H9 (cell line): Measurements from ENCODE around the gene NEDD9. TPM values are rescaled to one million over a fixed set of nuclear protein-coding genes. Genes with fewer than 3 reads are reported as not detected.

Source experiments
- DNase-seq: peaks from one replicate; pipeline ENCODE4 v3.0.0-alpha.2; 2017
- H2AFZ ChIP-seq: one replicate; pipeline ENCODE4 v1.6.1; 2013; ENCODE audit warnings: mild to moderate bottlenecking, low read length, control low read depth, moderate library complexity
- H2AK5ac ChIP-seq: 2 replicates; pipeline ENCODE4 v1.6.1; 2013; ENCODE audit warnings: low read length, control low read depth, mixed read lengths; ENCODE audit not compliant: insufficient read length
- H2BK120ac ChIP-seq: one replicate; pipeline ENCODE4 v1.6.1; 2013; ENCODE audit warnings: low read depth, mild to moderate bottlenecking, low read length, control low read depth, inconsistent platforms; ENCODE audit not compliant: poor library complexity, severe bottlenecking
- H2BK12ac ChIP-seq: 2 replicates; pipeline ENCODE4 v1.6.1; 2013; ENCODE audit warnings: low read length, control low read depth, mixed read lengths, low read depth; ENCODE audit not compliant: insufficient read length
- H2BK15ac ChIP-seq: 2 replicates; pipeline ENCODE4 v1.6.1; 2013; ENCODE audit warnings: low read depth, low read length, control low read depth
- H2BK20ac ChIP-seq: one replicate; pipeline ENCODE4 v1.6.1; 2013; ENCODE audit warnings: low read depth, mild to moderate bottlenecking, low read length, control low read depth, inconsistent platforms; ENCODE audit not compliant: poor library complexity, severe bottlenecking
- H2BK5ac ChIP-seq: 2 replicates; pipeline ENCODE4 v1.6.1; 2013; ENCODE audit warnings: low read length, control low read depth, mixed read lengths; ENCODE audit not compliant: insufficient read length
- H3K14ac ChIP-seq: 2 replicates; pipeline ENCODE4 v1.6.1; 2013; ENCODE audit warnings: low read length, control low read depth; ENCODE audit not compliant: insufficient read depth
- H3K18ac ChIP-seq: 2 replicates; pipeline ENCODE4 v1.6.1; 2013; ENCODE audit warnings: low read depth, mild to moderate bottlenecking, mixed read lengths, low read length, control low read depth; ENCODE audit not compliant: insufficient read length
- H3K23ac ChIP-seq: 2 replicates; pipeline ENCODE4 v1.6.1; 2013; ENCODE audit warnings: low read length, control low read depth, mixed read lengths, low read depth; ENCODE audit not compliant: insufficient read length
- H3K23me2 ChIP-seq: 2 replicates; pipeline ENCODE4 v1.6.1; 2013; ENCODE audit warnings: low read depth, mild to moderate bottlenecking, mixed read lengths, low read length, control low read depth; ENCODE audit not compliant: insufficient read length, poor library complexity, severe bottlenecking
- H3K27ac ChIP-seq: 2 replicates; pipeline ENCODE4 v1.5.1; 2013; ENCODE audit warnings: low read length, control low read depth, mixed read lengths, low read depth; ENCODE audit not compliant: insufficient read length
- H3K27me3 ChIP-seq: 2 replicates; pipeline ENCODE4 v1.6.1; 2013; ENCODE audit warnings: low read length, control low read depth, inconsistent platforms; ENCODE audit not compliant: insufficient read depth
- H3K4ac ChIP-seq: 2 replicates; pipeline ENCODE4 v1.6.1; 2013; ENCODE audit warnings: low read depth, mild to moderate bottlenecking, control low read depth, inconsistent platforms, low read length, moderate library complexity
- H3K4me1 ChIP-seq: 2 replicates; pipeline ENCODE4 v1.6.1; 2013; ENCODE audit warnings: low read length, control low read depth, inconsistent platforms; ENCODE audit not compliant: insufficient read depth
- H3K4me2 ChIP-seq: 2 replicates; pipeline ENCODE4 v1.6.1; 2013; ENCODE audit warnings: low read length, control low read depth, mixed read lengths; ENCODE audit not compliant: insufficient read length, insufficient read depth
- H3K56ac ChIP-seq: 2 replicates; pipeline ENCODE4 v1.6.1; 2013; ENCODE audit warnings: low read depth, mild to moderate bottlenecking, mixed read lengths, low read length, control low read depth; ENCODE audit not compliant: insufficient read length
- H3K79me1 ChIP-seq: 2 replicates; pipeline ENCODE4 v1.6.1; 2013; ENCODE audit warnings: low read depth, mild to moderate bottlenecking, moderate library complexity, low read length, control low read depth, inconsistent platforms; ENCODE audit not compliant: insufficient read depth, poor library complexity, severe bottlenecking
- H3K79me2 ChIP-seq: 2 replicates; pipeline ENCODE4 v1.6.1; 2013; ENCODE audit warnings: low read length, control low read depth, inconsistent platforms; ENCODE audit not compliant: insufficient read depth
- H3K9ac ChIP-seq: 2 replicates; pipeline ENCODE4 v1.6.1; 2013; ENCODE audit warnings: low read length, control low read depth, mixed read lengths; ENCODE audit not compliant: insufficient read length; ENCODE audit errors: extremely low read depth
- H3K9me3 ChIP-seq: one replicate; pipeline ENCODE4 v1.6.1; 2013; ENCODE audit warnings: low read depth, low read length, inconsistent platforms; ENCODE audit not compliant: control insufficient read depth
- H3T11ph ChIP-seq: one replicate; pipeline ENCODE4 v1.6.1; 2013; ENCODE audit warnings: mild to moderate bottlenecking, low read length, control low read depth, inconsistent platforms
- H4K20me1 ChIP-seq: one replicate; pipeline ENCODE4 v1.6.1; 2013; ENCODE audit not compliant: control insufficient read depth, insufficient read length, insufficient read depth
- H4K5ac ChIP-seq: 2 replicates; pipeline ENCODE4 v1.6.1; 2013; ENCODE audit warnings: low read depth, mild to moderate bottlenecking, mixed read lengths, low read length, control low read depth; ENCODE audit not compliant: insufficient read length
- H4K8ac ChIP-seq: replicated peaks from 2 replicates; pipeline ENCODE4 v1.6.1; 2013; ENCODE audit warnings: low read length, control low read depth, mixed read lengths, low read depth; ENCODE audit not compliant: insufficient read length
- H4K91ac ChIP-seq: 2 replicates; pipeline ENCODE4 v1.6.1; 2013; ENCODE audit warnings: low read depth, mild to moderate bottlenecking, moderate library complexity, mixed read lengths, low read length, control low read depth; ENCODE audit not compliant: insufficient read length
- H3K27ac Mint-ChIP-seq, 3 experiments: 2 replicates in 2 of 3; 3 replicates in 1 of 3; pipeline ENCODE4 v1.8.0; 2020 to 2021; ENCODE audit warnings: mixed read lengths in 3 of 3, mild to moderate bottlenecking in 1 of 3, moderate library complexity in 1 of 3
- H3K27me3 Mint-ChIP-seq: 2 replicates; pipeline ENCODE4 v1.8.0; 2021; ENCODE audit warnings: low read depth, mild to moderate bottlenecking, moderate library complexity, mixed read lengths
- H3K36me3 Mint-ChIP-seq, 3 experiments: 2 replicates in 2 of 3; 3 replicates in 1 of 3; pipeline ENCODE4 v1.8.0; 2020 to 2021; ENCODE audit warnings: low read depth in 3 of 3, mixed read lengths in 3 of 3; ENCODE audit not compliant: insufficient read depth in 1 of 3
- H3K4me1 Mint-ChIP-seq, 2 experiments: 2 replicates each; pipeline ENCODE4 v1.8.0; 2020; ENCODE audit warnings: mixed read lengths in 2 of 2
- H3K4me3 Mint-ChIP-seq, 2 experiments: 2 replicates in 1 of 2; 3 replicates in 1 of 2; pipeline ENCODE4 v1.8.0; 2020 to 2021; ENCODE audit warnings: mild to moderate bottlenecking in 2 of 2, mixed read lengths in 2 of 2, moderate library complexity in 1 of 2
- H3K9me3 Mint-ChIP-seq, 2 experiments: 2 replicates in 1 of 2; 3 replicates in 1 of 2; pipeline ENCODE4 v1.8.0; 2020; ENCODE audit warnings: mild to moderate bottlenecking in 2 of 2, mixed read lengths in 2 of 2, moderate library complexity in 1 of 2
- WGBS: extraction: QIAGEN DNeasy Blood & Tissue Kit; methylation state at CpG from one replicate; pipeline ENCODE4 v1.1.7; 2013; ENCODE audit warnings: missing lambda C conversion rate, low lambda C conversion rate, mixed read lengths; ENCODE audit not compliant: insufficient read length; ENCODE audit errors: extremely low coverage; 5-methylcytosine and 5-hydroxymethylcytosine counted together
- total RNA-seq: library from RNA; stranded (reverse); gene quantifications from 2 replicates; pipeline ENCODE4 v1.2.1, GENCODE V29; 2021
- TF ChIP-seq, protein P1 (sequence below): fragments of 200-600 bp; sonication (generic); conservative IDR thresholded peaks from 3 replicates; pipeline ENCODE4 v1.8.0; 2021; ENCODE audit warnings: antibody characterized with exemption, mild to moderate bottlenecking

Gene NEDD9
- total RNA-seq, 1 experiment from 2014 or later = 5.5 TPM

DNA sequence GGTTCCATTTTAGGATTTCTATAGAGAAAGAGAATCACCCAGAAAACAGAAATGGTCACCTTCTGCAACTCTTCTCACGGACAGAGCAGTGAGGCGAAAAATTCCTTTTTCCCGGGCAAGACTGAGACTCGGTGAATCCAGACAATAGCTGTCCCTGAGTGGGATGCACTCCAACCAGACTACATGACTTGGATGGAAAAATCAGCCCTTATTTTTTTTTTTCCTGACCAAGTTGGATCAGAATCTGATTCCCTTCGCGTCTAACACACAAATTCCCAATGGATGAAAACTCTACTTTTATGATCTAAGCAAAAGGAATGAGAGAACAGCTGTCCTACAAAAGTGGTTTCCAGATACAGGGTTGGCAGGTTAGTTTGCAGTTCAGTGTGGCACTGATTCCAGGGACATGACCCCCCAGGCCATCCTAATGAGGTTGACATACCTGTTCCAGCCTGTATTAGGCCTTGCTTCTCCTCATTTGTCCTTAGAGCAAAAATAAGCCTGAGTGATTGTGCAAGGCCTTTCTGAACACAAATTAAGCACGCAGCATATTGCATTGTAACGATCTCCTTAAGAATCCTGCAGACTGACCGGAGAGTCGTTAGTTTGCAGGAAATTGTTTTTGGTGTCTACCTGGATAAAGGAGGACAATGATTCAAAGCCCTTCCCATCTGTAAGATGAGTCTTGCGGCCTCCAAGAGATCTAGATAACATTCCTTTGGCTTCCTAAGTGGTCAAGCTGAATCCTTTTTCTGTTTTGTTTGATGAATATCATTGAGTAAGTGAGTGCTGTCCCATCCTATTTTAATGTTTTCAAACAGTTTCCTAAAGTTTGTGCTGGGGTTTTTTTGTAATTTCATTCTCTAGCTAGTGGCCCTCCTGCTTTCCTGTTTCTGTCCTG, 1.5 kb upstream of the NEDD9 start:
- H3K79me2 ChIP-seq = no peaks in the 10 kb centered on the region
- H3K18ac ChIP-seq = no peak overlapping the region
- peaks cover 46 to 50% of the 10 kb centered on the region in 2 experiments for H3K4me1 Mint-ChIP-seq
- no peak overlapping the region for H3K56ac ChIP-seq
- H2BK12ac ChIP-seq = no peak overlapping the region
- no peak overlapping the region; a peak in 1 of 7 replicates for H3K27ac Mint-ChIP-seq
- H3K23ac ChIP-seq = no peak overlapping the region
- H3K9ac ChIP-seq = no peak overlapping the region
- no peak overlapping the region for H3K4ac ChIP-seq
- no peak overlapping the region for H2BK20ac ChIP-seq
- H3K4me2 ChIP-seq = peak overlapping the region; percentile 78
- H2BK15ac ChIP-seq = no peak overlapping the region
- H2BK120ac ChIP-seq = no peak overlapping the region
- H3K14ac ChIP-seq = no peak overlapping the region
- H3K79me1 ChIP-seq = no peaks in the 10 kb centered on the region
- H3K36me3 Mint-ChIP-seq = no peaks in the 10 kb centered on the region
- no peak overlapping the region for H3T11ph ChIP-seq
- no peak overlapping the region for H4K8ac ChIP-seq
- H3K27me3 Mint-ChIP-seq = no peaks in the 10 kb centered on the region
- no peak overlapping the region for H4K5ac ChIP-seq
- no CpG with 5 or more reads among the region's 11 CpGs for WGBS
- H2AFZ ChIP-seq = no peak overlapping the region
- H2AK5ac ChIP-seq = no peak overlapping the region
- H3K4me3 Mint-ChIP-seq = no peak overlapping the region; a peak in 1 of 5 replicates
- no peaks in the 10 kb centered on the region for H3K27me3 ChIP-seq
- H4K20me1 ChIP-seq = no peaks in the 10 kb centered on the region
- DNase-seq = no peak
- TF ChIP-seq, protein P1, sequence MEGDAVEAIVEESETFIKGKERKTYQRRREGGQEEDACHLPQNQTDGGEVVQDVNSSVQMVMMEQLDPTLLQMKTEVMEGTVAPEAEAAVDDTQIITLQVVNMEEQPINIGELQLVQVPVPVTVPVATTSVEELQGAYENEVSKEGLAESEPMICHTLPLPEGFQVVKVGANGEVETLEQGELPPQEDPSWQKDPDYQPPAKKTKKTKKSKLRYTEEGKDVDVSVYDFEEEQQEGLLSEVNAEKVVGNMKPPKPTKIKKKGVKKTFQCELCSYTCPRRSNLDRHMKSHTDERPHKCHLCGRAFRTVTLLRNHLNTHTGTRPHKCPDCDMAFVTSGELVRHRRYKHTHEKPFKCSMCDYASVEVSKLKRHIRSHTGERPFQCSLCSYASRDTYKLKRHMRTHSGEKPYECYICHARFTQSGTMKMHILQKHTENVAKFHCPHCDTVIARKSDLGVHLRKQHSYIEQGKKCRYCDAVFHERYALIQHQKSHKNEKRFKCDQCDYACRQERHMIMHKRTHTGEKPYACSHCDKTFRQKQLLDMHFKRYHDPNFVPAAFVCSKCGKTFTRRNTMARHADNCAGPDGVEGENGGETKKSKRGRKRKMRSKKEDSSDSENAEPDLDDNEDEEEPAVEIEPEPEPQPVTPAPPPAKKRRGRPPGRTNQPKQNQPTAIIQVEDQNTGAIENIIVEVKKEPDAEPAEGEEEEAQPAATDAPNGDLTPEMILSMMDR = no peak
- no peaks in the 10 kb centered on the region; a peak in 1 of 5 replicates for H3K9me3 Mint-ChIP-seq
- H3K27ac ChIP-seq = no peak overlapping the region
- no peak overlapping the region for H4K91ac ChIP-seq
- no peaks in the 10 kb centered on the region for H3K9me3 ChIP-seq
- no peak overlapping the region for H2BK5ac ChIP-seq
- H3K23me2 ChIP-seq = peaks cover 10% of the 10 kb centered on the region
- H3K4me1 ChIP-seq = no peaks in the 10 kb centered on the region
